Mammary epithelial cell (primary cell): ENCODE measurements around the gene CHST9.

Experiments used
- CTCF ChIP-seq, 2 donors: IDR thresholded peaks in 1 of 2; conservative IDR thresholded peaks in 1 of 2; 2 replicates each; pipeline ENCODE4 v1.5.1; 2011 to 2012; ENCODE audit warnings: inconsistent platforms in 2 of 2, low read length in 2 of 2, mild to moderate bottlenecking in 2 of 2, control low read depth in 1 of 2, low read depth in 1 of 2; ENCODE audit not compliant: insufficient read depth in 1 of 2; ENCODE audit errors: extremely low read depth in 1 of 2
- EZH2 ChIP-seq: IDR thresholded peaks from 2 replicates; pipeline ENCODE4 v1.6.1; 2012; ENCODE audit warnings: low read length, inconsistent platforms, borderline replicate concordance

DNA sequence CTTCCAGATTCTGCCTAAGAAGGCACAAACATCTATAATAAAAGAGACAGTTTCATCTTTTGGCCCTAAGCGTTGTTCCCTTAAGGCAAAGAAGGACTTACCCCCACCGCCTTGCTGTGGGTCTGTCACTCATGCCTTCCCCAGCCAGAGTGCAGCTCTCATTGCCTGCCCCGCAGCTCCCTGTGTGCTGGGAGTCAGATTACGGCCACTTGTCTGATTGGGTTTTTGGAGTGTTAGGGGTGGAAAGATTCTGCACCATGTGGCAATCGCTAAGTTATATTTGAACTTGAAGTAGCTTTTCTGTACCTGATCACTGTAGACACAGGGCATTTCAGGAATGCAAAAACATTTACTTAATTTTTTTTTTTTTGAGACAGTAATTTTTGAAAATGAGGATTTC is 319.6 kb downstream of the CHST9 start, which contains the start of gene AQP4:
- no peak for TF ChIP-seq CTCF (conservative IDR thresholded peaks at IDR 0.05 in 1 of 2, IDR thresholded peaks at IDR 0.05 in 1 of 2; ENCODE audit: extremely low read depth in 1 of 2, insufficient read depth in 1 of 2, low read depth in 1 of 2, low read length in 2 of 2)
- no peak for TF ChIP-seq EZH2
